ENCODE measurements around the gene PPP4R1.

- no peak for TF ChIP-seq CTCF (conservative IDR thresholded peaks at IDR 0.05 in 1 of 2, IDR thresholded peaks at IDR 0.05 in 1 of 2; ENCODE audit: extremely low read depth in 1 of 2, insufficient read depth in 1 of 2, low read depth in 1 of 2, low read length in 2 of 2)
- TF ChIP-seq EZH2 (IDR thresholded peaks at IDR 0.05; ENCODE audit: borderline replicate concordance, low read length), result no peak
Measured at GRCh38 chr18:9547782-9548181, 66.6 kb downstream of the PPP4R1 start.

Data from mammary epithelial cell (primary cell).